ENCODE data around the gene FOXP1. TPM values are rescaled to one million over a fixed set of nuclear protein-coding genes. Genes with fewer than 3 reads are reported as not detected.

Gene FOXP1
- total RNA-seq, 1 donor from 2014 or later, result 31.1 TPM

DNA sequence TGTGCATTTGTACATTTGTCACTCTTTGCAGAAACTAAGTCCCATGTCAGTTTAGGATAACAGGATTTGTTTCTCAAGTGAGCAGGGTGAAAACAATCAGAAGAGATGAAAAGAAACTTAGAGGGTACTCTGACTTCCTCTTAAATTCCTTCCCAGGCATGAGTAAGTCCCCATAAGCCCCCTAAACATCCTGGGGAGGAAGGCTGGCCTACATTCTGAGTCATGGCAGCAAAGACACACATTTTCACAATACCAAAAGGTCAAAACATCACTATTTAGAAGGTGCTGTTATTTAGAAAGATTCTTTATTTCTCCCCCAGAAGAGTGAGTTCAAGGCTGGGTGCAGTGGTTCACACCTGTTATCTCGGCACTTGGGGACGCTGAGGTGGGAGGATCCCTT, 7.6 kb upstream of the FOXP1 start:
- Mint-ChIP-seq H3K4me1 (ENCODE audit: low read depth, unreplicated experiment) (no peaks in the 10 kb centered on the region), H3K27ac (ENCODE audit: unreplicated experiment) (no peak overlapping the region)

GRCh38 chr3:71589132-71589531, 5.6 kb upstream of the FOXP1 start:
- H3K4me3 Mint-ChIP-seq (ENCODE audit: unreplicated experiment), result no peak overlapping the region
- no peaks in the 10 kb centered on the region for H3K9me3 Mint-ChIP-seq (ENCODE audit: unreplicated experiment)
- H3K27ac Mint-ChIP-seq (ENCODE audit: unreplicated experiment), result no peak overlapping the region
- no peak for DNase-seq
- H3K27me3 Mint-ChIP-seq (ENCODE audit: unreplicated experiment), result peaks cover 4% of the 10 kb centered on the region
- no peaks in the 10 kb centered on the region for H3K36me3 Mint-ChIP-seq (ENCODE audit: unreplicated experiment)
- TF ChIP-seq, protein P1, sequence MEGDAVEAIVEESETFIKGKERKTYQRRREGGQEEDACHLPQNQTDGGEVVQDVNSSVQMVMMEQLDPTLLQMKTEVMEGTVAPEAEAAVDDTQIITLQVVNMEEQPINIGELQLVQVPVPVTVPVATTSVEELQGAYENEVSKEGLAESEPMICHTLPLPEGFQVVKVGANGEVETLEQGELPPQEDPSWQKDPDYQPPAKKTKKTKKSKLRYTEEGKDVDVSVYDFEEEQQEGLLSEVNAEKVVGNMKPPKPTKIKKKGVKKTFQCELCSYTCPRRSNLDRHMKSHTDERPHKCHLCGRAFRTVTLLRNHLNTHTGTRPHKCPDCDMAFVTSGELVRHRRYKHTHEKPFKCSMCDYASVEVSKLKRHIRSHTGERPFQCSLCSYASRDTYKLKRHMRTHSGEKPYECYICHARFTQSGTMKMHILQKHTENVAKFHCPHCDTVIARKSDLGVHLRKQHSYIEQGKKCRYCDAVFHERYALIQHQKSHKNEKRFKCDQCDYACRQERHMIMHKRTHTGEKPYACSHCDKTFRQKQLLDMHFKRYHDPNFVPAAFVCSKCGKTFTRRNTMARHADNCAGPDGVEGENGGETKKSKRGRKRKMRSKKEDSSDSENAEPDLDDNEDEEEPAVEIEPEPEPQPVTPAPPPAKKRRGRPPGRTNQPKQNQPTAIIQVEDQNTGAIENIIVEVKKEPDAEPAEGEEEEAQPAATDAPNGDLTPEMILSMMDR (IDR thresholded peaks at IDR 0.05; ENCODE audit: partially characterized antibody, unreplicated experiment), result no peak
- H3K4me1 Mint-ChIP-seq (ENCODE audit: low read depth, unreplicated experiment), result no peaks in the 10 kb centered on the region

More for the DNA sequence above, 7.6 kb upstream of the FOXP1 start:
- TF ChIP-seq, protein P1 (IDR thresholded peaks at IDR 0.05; ENCODE audit: partially characterized antibody, unreplicated experiment), result no peak
- no peak for DNase-seq
- H3K36me3 Mint-ChIP-seq (ENCODE audit: unreplicated experiment), result peaks cover 3% of the 10 kb centered on the region
- no peaks in the 10 kb centered on the region for H3K27me3 Mint-ChIP-seq (ENCODE audit: unreplicated experiment)
- no peak overlapping the region for H3K4me3 Mint-ChIP-seq (ENCODE audit: unreplicated experiment)
- H3K9me3 Mint-ChIP-seq (ENCODE audit: unreplicated experiment), result no peaks in the 10 kb centered on the region

DNA sequence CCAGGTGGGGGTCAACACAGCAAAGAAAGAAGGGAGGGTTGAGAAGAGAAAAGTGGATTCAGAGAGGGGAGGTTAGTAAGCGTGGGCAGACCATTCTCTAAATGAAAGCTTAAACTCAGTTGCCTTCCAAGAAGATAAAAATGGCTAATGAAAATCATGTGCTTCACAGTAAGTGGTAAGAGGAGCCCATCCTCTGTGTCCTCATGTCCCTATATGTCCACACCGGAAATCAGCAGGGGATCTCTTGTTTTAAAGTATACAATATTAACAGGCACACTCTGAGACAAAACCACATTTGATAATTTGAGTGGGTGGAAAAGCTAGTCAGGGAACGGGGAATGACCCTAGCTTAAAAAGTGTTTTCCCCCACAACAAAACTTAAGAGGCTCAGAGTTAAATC, 4.4 kb upstream of the FOXP1 start:
- Mint-ChIP-seq H3K9me3 (ENCODE audit: unreplicated experiment) (peaks cover 1% of the 10 kb centered on the region), H3K36me3 (ENCODE audit: unreplicated experiment) (no peaks in the 10 kb centered on the region), H3K27me3 (ENCODE audit: unreplicated experiment) (peaks cover 6% of the 10 kb centered on the region), H3K27ac (ENCODE audit: unreplicated experiment) (no peak overlapping the region), H3K4me1 (ENCODE audit: low read depth, unreplicated experiment) (no peaks in the 10 kb centered on the region), H3K4me3 (ENCODE audit: unreplicated experiment) (no peak overlapping the region)
- DNase-seq, result no peak
- TF ChIP-seq, protein P1 (IDR thresholded peaks at IDR 0.05; ENCODE audit: partially characterized antibody, unreplicated experiment), result no peak

- TF ChIP-seq, protein P1 (IDR thresholded peaks at IDR 0.05; ENCODE audit: partially characterized antibody, unreplicated experiment), result no peak
- Mint-ChIP-seq H3K9me3 (ENCODE audit: unreplicated experiment) (peaks cover 3% of the 10 kb centered on the region), H3K4me3 (ENCODE audit: unreplicated experiment) (no peak overlapping the region), H3K27ac (ENCODE audit: unreplicated experiment) (no peak overlapping the region), H3K36me3 (ENCODE audit: unreplicated experiment) (no peaks in the 10 kb centered on the region), H3K4me1 (ENCODE audit: low read depth, unreplicated experiment) (peaks cover 2% of the 10 kb centered on the region), H3K27me3 (ENCODE audit: unreplicated experiment) (peaks cover 6% of the 10 kb centered on the region)
- DNase-seq, result no peak
These were observed 3.3 kb upstream of the FOXP1 start for GRCh38 chr3:71586810-71587242.

DNA sequence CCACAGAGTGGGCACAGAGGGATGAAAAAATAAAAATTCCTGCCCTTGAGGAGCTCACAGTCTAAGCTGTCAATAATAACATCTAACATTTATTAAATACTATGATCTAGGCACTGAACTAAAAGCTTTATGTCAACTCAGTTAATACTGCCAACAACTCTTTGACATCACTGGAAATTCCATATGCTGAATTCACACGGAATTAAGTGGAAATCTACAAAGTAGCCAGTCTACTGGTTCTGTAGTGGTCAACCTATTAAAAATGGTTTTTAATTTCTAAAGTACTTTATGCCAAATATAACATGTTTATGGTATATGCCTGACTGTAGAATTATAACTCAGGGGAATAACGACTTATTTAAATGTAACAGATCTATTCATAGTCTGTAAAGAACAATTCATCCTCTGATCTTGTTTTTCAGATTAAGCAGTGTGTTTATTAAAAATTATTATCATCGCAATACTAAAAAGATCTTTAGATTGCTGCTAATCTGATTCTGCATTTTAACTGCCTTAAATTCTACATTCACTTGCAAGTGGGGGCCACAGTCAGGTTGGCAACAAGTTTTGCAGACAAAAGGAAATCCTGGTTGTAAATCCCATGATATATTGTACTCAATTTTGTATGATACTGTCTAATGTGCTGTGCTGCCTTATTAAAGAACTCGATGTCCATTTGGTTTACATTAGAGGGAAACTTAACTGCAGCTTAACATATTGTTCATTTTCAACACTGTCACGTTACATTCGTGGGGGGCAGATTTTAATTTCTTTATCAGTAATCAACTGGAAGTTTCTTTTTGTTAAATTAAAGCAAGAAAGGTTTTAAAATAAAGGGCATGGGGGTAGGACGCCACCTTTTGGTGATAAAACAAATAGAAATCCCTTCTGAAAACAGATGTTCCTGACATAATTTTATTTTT, 2.6 kb upstream of the FOXP1 start:
- no peak overlapping the region for H3K4me3 Mint-ChIP-seq (ENCODE audit: unreplicated experiment)
- H3K27me3 Mint-ChIP-seq (ENCODE audit: unreplicated experiment), result peaks cover 6% of the 10 kb centered on the region
- no peak for DNase-seq
- no peak overlapping the region for H3K27ac Mint-ChIP-seq (ENCODE audit: unreplicated experiment)
- peaks cover 3% of the 10 kb centered on the region for H3K9me3 Mint-ChIP-seq (ENCODE audit: unreplicated experiment)
- H3K36me3 Mint-ChIP-seq (ENCODE audit: unreplicated experiment), result no peaks in the 10 kb centered on the region
- TF ChIP-seq, protein P1 (IDR thresholded peaks at IDR 0.05; ENCODE audit: partially characterized antibody, unreplicated experiment), result peak; percentile 67
- peaks cover 3% of the 10 kb centered on the region for H3K4me1 Mint-ChIP-seq (ENCODE audit: low read depth, unreplicated experiment)

Measured in glutamatergic neuron (in vitro differentiated cells).